HepG2 (cell line): ENCODE results near the gene FAM219B.
"Not testable (repeated sequence)": the region's sequence is repeated elsewhere in the genome, so short reads cannot be mapped to it uniquely, and the experiment has no call there.

Experiments used
- ARID5B ChIP-seq: IDR thresholded peaks from 2 replicates; pipeline ENCODE4 v1.4.0; 2020; ENCODE audit warnings: mild to moderate bottlenecking, missing genetic modification reagents
- ARNTL ChIP-seq: sonication (generic); formaldehyde crosslinking; IDR thresholded peaks from 2 replicates; pipeline ENCODE4 v1.4.0; 2020; ENCODE audit warnings: mild to moderate bottlenecking, missing genetic modification reagents
- PBX2 ChIP-seq: IDR thresholded peaks from 2 replicates; pipeline ENCODE4 v1.6.1; 2016; ENCODE audit warnings: control low read depth
- RXRA ChIP-seq: sonication (generic); formaldehyde crosslinking; IDR thresholded peaks from 2 replicates; pipeline ENCODE4 v1.5.1; 2020; ENCODE audit warnings: missing genetic modification reagents
- YY1 ChIP-seq: IDR thresholded peaks from 2 replicates; pipeline ENCODE4 v1.6.1; 2011; ENCODE audit warnings: low read length, low read depth, moderate library complexity, mild to moderate bottlenecking; ENCODE audit not compliant: insufficient read depth, insufficient replicate concordance

GRCh38 chr15:74935193-74935592, 28.5 kb upstream of the FAM219B start:
- TF ChIP-seq PBX2 (CRISPR knock-in tag); RXRA (CRISPR knock-in tag); ARNTL (CRISPR knock-in tag); YY1; ARID5B: not testable (repeated sequence)
